Measurements from ENCODE around the gene MFAP3L.

DNA sequence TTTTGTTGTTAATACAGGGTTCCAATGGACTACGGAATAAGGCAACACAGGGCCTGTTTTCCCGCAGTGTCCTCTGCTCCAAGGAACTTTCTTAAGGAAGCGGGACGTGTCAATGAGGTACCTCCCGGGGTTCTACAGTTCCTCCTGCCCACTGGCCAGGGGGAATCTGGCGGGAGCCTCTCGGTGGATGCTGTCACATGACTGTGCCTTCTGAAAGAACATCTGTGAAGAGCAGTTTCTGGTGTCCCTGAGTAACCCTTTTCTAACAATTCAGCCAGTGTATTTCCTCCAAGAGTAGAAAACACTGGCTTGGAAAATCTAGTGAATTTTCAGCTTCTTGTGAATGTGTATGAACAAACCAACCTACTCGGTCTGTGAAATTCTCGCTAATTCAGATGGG, 32.7 kb downstream of the MFAP3L start:
- TF ChIP-seq, protein P1, sequence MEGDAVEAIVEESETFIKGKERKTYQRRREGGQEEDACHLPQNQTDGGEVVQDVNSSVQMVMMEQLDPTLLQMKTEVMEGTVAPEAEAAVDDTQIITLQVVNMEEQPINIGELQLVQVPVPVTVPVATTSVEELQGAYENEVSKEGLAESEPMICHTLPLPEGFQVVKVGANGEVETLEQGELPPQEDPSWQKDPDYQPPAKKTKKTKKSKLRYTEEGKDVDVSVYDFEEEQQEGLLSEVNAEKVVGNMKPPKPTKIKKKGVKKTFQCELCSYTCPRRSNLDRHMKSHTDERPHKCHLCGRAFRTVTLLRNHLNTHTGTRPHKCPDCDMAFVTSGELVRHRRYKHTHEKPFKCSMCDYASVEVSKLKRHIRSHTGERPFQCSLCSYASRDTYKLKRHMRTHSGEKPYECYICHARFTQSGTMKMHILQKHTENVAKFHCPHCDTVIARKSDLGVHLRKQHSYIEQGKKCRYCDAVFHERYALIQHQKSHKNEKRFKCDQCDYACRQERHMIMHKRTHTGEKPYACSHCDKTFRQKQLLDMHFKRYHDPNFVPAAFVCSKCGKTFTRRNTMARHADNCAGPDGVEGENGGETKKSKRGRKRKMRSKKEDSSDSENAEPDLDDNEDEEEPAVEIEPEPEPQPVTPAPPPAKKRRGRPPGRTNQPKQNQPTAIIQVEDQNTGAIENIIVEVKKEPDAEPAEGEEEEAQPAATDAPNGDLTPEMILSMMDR (conservative IDR thresholded peaks at IDR 0.05 in 1 of 2, IDR thresholded peaks at IDR 0.05 in 1 of 2; ENCODE audit: extremely low read depth in 1 of 2, insufficient read depth in 1 of 2, low read depth in 1 of 2, low read length in 2 of 2), result no peak
- no peak for TF ChIP-seq EZH2 (IDR thresholded peaks at IDR 0.05; ENCODE audit: borderline replicate concordance, low read length)

All from mammary epithelial cell (primary cell).